GM18507 (cell line): ENCODE results near the gene CARF.
"Not testable (repeated sequence)": the region's sequence is repeated elsewhere in the genome, so short reads cannot be mapped to it uniquely, and the experiment has no call there.

ENCODE experiments used
- DNase-seq: peaks from one replicate; pipeline ENCODE4 v3.0.0; 2011; ENCODE audit warnings: low read depth; ENCODE audit not compliant: insufficient read length; ENCODE audit errors: extremely low spot score
- FAIRE-seq: peaks from 2 replicates; lab custom pipeline; 2011; peaks lifted over from hg19 to GRCh38; lab: Jason Lieb, UNC

The CARF gene

GRCh38 chr2:202911512-202912341 is at the start of gene CARF, which contains the start of gene WDR12:
Gene CARF (plus strand): TSS chr2:202912275. CDS start chr2:202941903, 29,628 bp downstream.
Gene WDR12 (minus strand): TSS chr2:202911673. CDS start chr2:202911476, 197 bp downstream.
- peak; percentile 93 for FAIRE-seq
- DNase-seq, result peak; percentile 81

- peak; percentile 87 for FAIRE-seq
- DNase-seq, result peak; percentile 52
These were observed 41.4 kb upstream of the CARF start for GRCh38 chr2:202870431-202871299.

GRCh38 chr2:202871300-202872141 is 40.6 kb upstream of the CARF start, which contains the start of gene ICA1L:
Gene ICA1L (minus strand): TSS chr2:202871766. CDS start chr2:202829009, 42,757 bp downstream.
- DNase-seq (peak; percentile 43), FAIRE-seq (peak; percentile 60)

- DNase-seq, result no peak
- FAIRE-seq, result no peak
These were observed 34.4 kb upstream of the CARF start for GRCh38 chr2:202877699-202878098.

GRCh38 chr2:202881570-202881969 is 30.5 kb upstream of the CARF start:
- no peak for FAIRE-seq
- DNase-seq, result no peak

DNA sequence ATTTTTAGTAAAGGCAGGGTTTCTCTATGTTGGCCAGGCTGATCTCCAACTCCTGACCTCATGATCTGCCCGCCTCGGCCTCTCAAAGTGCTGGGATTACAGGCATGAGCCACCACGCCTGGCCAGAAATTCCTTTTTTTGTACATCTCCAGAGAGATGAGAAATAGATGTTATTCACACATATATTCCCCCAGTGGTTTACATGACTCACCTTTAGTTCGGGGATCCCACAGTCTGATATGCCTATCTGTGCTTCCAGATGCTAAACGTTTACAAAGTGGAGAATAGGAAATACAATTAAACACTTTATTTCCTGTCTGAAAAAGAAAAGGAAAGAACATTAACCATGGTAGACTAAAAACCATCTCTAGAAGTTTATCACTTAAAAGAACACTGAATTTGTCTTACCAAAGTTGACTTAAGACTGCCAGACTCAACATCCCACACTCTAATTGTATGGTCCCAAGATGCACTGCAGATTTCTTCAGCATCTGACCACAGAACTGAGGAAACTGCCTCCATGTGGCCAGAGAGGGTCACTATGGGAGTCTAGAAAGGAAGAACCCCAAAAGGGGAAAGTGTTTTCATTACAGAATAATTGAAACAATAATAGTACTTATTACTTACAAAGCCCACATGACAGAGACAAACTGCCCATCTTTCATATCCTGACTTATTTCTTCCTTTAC is 27.9 kb upstream of the CARF start:
- DNase-seq (no peak), FAIRE-seq (peak; percentile 12)

- FAIRE-seq (no peak), DNase-seq (no peak)
These were observed 26.9 kb upstream of the CARF start for GRCh38 chr2:202885190-202885589.

DNA sequence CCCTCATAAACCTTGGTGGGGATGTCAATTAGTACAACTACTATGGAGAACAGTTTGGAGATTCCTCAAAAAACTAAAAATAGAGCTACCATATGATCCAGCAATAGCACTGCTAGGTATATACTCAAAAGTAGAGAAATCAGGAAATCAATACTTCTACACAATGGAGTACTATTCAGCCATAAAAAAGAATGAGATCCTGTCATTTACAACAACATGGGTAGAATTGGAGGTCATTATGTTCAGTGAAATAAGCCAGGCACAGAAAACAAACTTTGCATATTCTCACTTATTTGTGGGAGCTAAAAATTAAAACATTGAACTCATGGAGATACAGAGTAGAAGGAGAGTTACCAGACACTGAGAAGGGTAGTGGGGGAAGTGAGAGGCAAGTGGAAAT is 6.6 kb upstream of the CARF start:
- DNase-seq, FAIRE-seq: not testable (repeated sequence)

GRCh38 chr2:202908186-202908585 is 3.9 kb upstream of the CARF start:
- DNase-seq (no peak), FAIRE-seq (no peak)

GRCh38 chr2:202909394-202910192 is 2.5 kb upstream of the CARF start:
- no peak for FAIRE-seq
- no peak for DNase-seq

GRCh38 chr2:202910250-202910649 is 1.8 kb upstream of the CARF start:
- DNase-seq, FAIRE-seq: not testable (repeated sequence)

GRCh38 chr2:202910698-202911097 is 1.4 kb upstream of the CARF start:
- no peak for FAIRE-seq
- DNase-seq, result no peak

DNA sequence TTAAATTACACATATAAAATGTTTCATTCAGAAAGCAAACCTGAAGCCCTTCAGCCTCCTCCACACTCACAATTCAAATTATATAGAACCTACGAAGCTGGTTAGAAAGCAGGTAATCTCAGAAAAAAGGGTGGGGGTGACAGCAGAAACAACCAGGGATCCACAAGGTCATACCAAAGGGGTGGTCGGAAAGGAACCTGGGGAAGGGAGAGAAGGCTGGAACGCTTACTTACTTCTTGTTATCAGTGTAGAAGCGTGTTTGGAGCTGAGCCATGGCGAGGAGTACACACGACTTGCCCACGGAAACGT is 918 bp upstream of the CARF start:
- DNase-seq (no peak), FAIRE-seq (no peak)

DNA sequence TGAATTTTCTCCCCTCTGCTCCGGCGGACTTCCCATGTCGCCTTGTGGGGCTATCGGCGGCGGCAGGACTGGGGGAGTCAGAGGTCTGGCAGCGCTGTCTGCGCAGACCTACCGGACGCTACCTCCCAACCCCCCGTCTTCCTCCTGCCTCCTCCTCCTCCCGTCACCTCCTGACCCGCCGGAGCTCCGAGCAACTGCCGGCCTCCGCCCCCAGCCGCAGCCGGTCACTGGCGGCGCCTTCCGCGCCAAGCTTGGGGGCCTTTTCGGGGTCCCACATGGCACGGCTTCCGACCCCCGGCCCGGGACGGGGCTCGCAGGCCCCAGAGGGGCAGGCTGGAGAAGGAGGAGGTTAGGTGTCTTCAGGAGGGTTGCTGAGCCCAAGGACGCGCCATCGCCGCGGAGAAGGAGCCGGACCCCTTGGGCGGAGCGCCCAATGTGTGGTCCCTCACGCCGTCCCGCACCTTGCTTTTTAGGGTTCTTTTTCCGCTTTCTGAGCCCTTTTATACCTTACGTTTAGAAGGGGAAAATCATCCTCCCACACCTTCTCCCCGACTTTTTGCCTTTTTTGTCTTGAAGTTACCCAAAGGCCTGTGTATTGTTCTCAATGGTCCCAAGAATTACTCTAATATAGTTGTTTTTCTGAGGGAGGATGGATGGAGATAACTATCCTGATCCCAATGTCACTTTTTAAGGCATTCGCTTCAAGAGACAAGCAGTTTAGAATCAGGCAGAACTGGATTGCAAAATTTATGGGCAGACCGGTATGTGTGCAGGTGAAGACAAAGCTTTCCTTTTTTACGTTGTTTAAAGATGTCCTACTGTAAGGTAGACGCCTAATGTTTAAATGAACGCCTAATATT is 497 bp downstream of the CARF start:
- DNase-seq, result not testable (repeated sequence)
- FAIRE-seq, result peak; percentile 18

GRCh38 chr2:202918860-202919259 is 6.8 kb downstream of the CARF start:
- no peak for FAIRE-seq
- DNase-seq, result no peak

GRCh38 chr2:202932425-202933138 is 20.5 kb downstream of the CARF start:
- no peak for DNase-seq
- FAIRE-seq, result no peak

- no peak for DNase-seq
- no peak for FAIRE-seq
These were observed 21.1 kb downstream of the CARF start for GRCh38 chr2:202933139-202933510.
